HEK293 (cell line): ENCODE measurements around the gene MEIKIN.

ENCODE experiments used
- CTCF ChIA-PET: fragments of 350-600 bp; formaldehyde crosslinking; extraction: SDS; loops from one replicate; lab custom pipeline; 2021; ENCODE audit warnings: antibody characterized with exemption; lab: Yijun Ruan, JAX
- POLR2A ChIA-PET: fragments of 300-600 bp; formaldehyde crosslinking; extraction: SDS; loops from one replicate; lab custom pipeline; 2020; ENCODE audit warnings: antibody characterized with exemption, inconsistent platforms; lab: Yijun Ruan, JAX
- H3K27ac ChIP-seq: fragments of 200-500 bp; sonication (Bioruptor generic); 2 replicates; pipeline ENCODE4 v1.5.1; 2014; ENCODE audit warnings: low read depth, low read length, control low read depth, inconsistent platforms; ENCODE audit errors: extremely low read depth
- H3K36me3 ChIP-seq, 2 experiments: fragments of 200-500 bp in 1 of 2; sonication (Bioruptor generic) in 1 of 2; 1 replicate in 1 of 2; 2 replicates in 1 of 2; pipeline ENCODE4 v1.5.1; 2014 to 2017; ENCODE audit warnings: inconsistent platforms in 2 of 2, low read length in 2 of 2; ENCODE audit not compliant: control insufficient read depth in 2 of 2, insufficient read depth in 1 of 2
- H3K4me1 ChIP-seq: fragments of 200-500 bp; sonication (Bioruptor generic); 2 replicates; pipeline ENCODE4 v1.5.1; 2014; ENCODE audit warnings: mild to moderate bottlenecking, low read length, inconsistent platforms; ENCODE audit not compliant: control insufficient read depth, insufficient read depth
- H3K4me3 ChIP-seq: 2 replicates; pipeline ENCODE4 v1.5.1; 2011; ENCODE audit warnings: low read depth, mild to moderate bottlenecking, control low read depth, low read length, moderate library complexity
- H3K9me3 ChIP-seq: fragments of 200-500 bp; sonication (Bioruptor generic); 2 replicates; pipeline ENCODE4 v1.5.1; 2014; ENCODE audit warnings: low read depth, low read length, inconsistent platforms; ENCODE audit not compliant: control insufficient read depth, insufficient read depth
- GLIS1 ChIP-seq: fragments of 450-650 bp; formaldehyde crosslinking; IDR thresholded peaks from 2 replicates; pipeline ENCODE4 v1.5.1; 2016; ENCODE audit warnings: missing biosample characterization, missing genetic modification characterization
- IKZF3 ChIP-seq: fragments of 450-650 bp; IDR thresholded peaks from 2 replicates; pipeline ENCODE4 v1.5.0; 2018; ENCODE audit warnings: missing biosample characterization, mild to moderate bottlenecking, missing genetic modification characterization, moderate library complexity
- KLF1 ChIP-seq: fragments of 450-650 bp; formaldehyde crosslinking; IDR thresholded peaks from 2 replicates; pipeline ENCODE4 v1.5.1; 2016; ENCODE audit warnings: missing biosample characterization, missing genetic modification characterization
- PATZ1 ChIP-seq: fragments of 450-650 bp; formaldehyde crosslinking; IDR thresholded peaks from 2 replicates; pipeline ENCODE4 v1.5.1; 2016; ENCODE audit warnings: missing biosample characterization, missing genetic modification characterization
- RBAK ChIP-seq: fragments of 450-650 bp; formaldehyde crosslinking; IDR thresholded peaks from 2 replicates; pipeline ENCODE4 v1.5.1; 2016; ENCODE audit warnings: missing biosample characterization, missing genetic modification characterization
- SETDB1 ChIP-seq: IDR thresholded peaks from one replicate; pipeline ENCODE4 v1.6.1; 2017; ENCODE audit warnings: mild to moderate bottlenecking, low read length, moderate library complexity, mixed read lengths; ENCODE audit not compliant: insufficient read length
- TRIM28 ChIP-seq: IDR thresholded peaks from 2 replicates; pipeline ENCODE4 v1.6.1; 2011; ENCODE audit warnings: low read length, control low read depth, borderline replicate concordance
- ZBTB6 ChIP-seq: fragments of 450-650 bp; formaldehyde crosslinking; IDR thresholded peaks from 2 replicates; pipeline ENCODE4 v1.5.1; 2017; ENCODE audit warnings: missing biosample characterization, missing genetic modification characterization
- ZFP69B ChIP-seq: fragments of 450-650 bp; formaldehyde crosslinking; IDR thresholded peaks from 2 replicates; pipeline ENCODE4 v1.5.1; 2016; ENCODE audit warnings: missing biosample characterization, missing genetic modification characterization
- ZNF138 ChIP-seq: fragments of 450-650 bp; formaldehyde crosslinking; IDR thresholded peaks from 2 replicates; pipeline ENCODE4 v1.5.1; 2016; ENCODE audit warnings: missing biosample characterization, missing genetic modification characterization, borderline replicate concordance
- ZNF16 ChIP-seq: fragments of 450-650 bp; formaldehyde crosslinking; IDR thresholded peaks from 2 replicates; pipeline ENCODE4 v1.5.1; 2016; ENCODE audit warnings: low read depth, missing biosample characterization, missing genetic modification characterization
- ZNF202 ChIP-seq: fragments of 450-650 bp; formaldehyde crosslinking; IDR thresholded peaks from 2 replicates; pipeline ENCODE4 v1.5.1; 2016; ENCODE audit warnings: missing biosample characterization, missing genetic modification characterization, borderline replicate concordance
- ZNF214 ChIP-seq: fragments of 450-650 bp; formaldehyde crosslinking; IDR thresholded peaks from 2 replicates; pipeline ENCODE4 v1.5.1; 2017; ENCODE audit warnings: missing biosample characterization, mild to moderate bottlenecking, missing genetic modification characterization, borderline replicate concordance
- ZNF221 ChIP-seq: fragments of 450-650 bp; formaldehyde crosslinking; IDR thresholded peaks from 2 replicates; pipeline ENCODE4 v1.5.1; 2017; ENCODE audit warnings: missing biosample characterization, missing genetic modification characterization, borderline replicate concordance
- ZNF23 ChIP-seq: fragments of 450-650 bp; formaldehyde crosslinking; IDR thresholded peaks from 2 replicates; pipeline ENCODE4 v1.5.1; 2016; ENCODE audit warnings: missing biosample characterization, missing genetic modification characterization, borderline replicate concordance
- ZNF239 ChIP-seq: fragments of 450-650 bp; formaldehyde crosslinking; IDR thresholded peaks from 2 replicates; pipeline ENCODE4 v1.5.1; 2016; ENCODE audit warnings: missing biosample characterization, missing genetic modification characterization
- ZNF302 ChIP-seq: fragments of 450-650 bp; formaldehyde crosslinking; IDR thresholded peaks from 2 replicates; pipeline ENCODE4 v1.5.1; 2016; ENCODE audit warnings: missing biosample characterization, missing genetic modification characterization, low read depth
- ZNF324 ChIP-seq: fragments of 450-650 bp; formaldehyde crosslinking; IDR thresholded peaks from 2 replicates; pipeline ENCODE4 v1.5.1; 2016; ENCODE audit warnings: missing biosample characterization, missing genetic modification characterization
- ZNF514 ChIP-seq: fragments of 450-650 bp; formaldehyde crosslinking; IDR thresholded peaks from 2 replicates; pipeline ENCODE4 v1.5.1; 2016; ENCODE audit warnings: missing biosample characterization, missing genetic modification characterization
- ZNF560 ChIP-seq: fragments of 450-650 bp; formaldehyde crosslinking; IDR thresholded peaks from 2 replicates; pipeline ENCODE4 v1.5.1; 2017; ENCODE audit warnings: missing biosample characterization, missing genetic modification characterization, borderline replicate concordance
- ZNF645 ChIP-seq: fragments of 450-650 bp; formaldehyde crosslinking; IDR thresholded peaks from 2 replicates; pipeline ENCODE4; 2016; ENCODE audit warnings: missing biosample characterization, missing genetic modification characterization
- ZNF707 ChIP-seq: fragments of 450-650 bp; formaldehyde crosslinking; IDR thresholded peaks from 2 replicates; pipeline ENCODE4 v1.5.1; 2016; ENCODE audit warnings: missing biosample characterization, missing genetic modification characterization
- ZNF768 ChIP-seq: fragments of 450-650 bp; formaldehyde crosslinking; IDR thresholded peaks from 2 replicates; pipeline ENCODE4 v1.5.1; 2018; ENCODE audit warnings: missing biosample characterization, mild to moderate bottlenecking, missing genetic modification characterization
- ZSCAN23 ChIP-seq: fragments of 450-650 bp; formaldehyde crosslinking; IDR thresholded peaks from 2 replicates; pipeline ENCODE4 v1.5.1; 2016; ENCODE audit warnings: missing biosample characterization, missing genetic modification characterization
- TF ChIP-seq, protein P1 (sequence below): fragments of 450-650 bp; formaldehyde crosslinking; IDR thresholded peaks from 2 replicates; pipeline ENCODE4 v1.5.1; 2016; ENCODE audit warnings: missing biosample characterization, missing genetic modification characterization
- TF ChIP-seq, protein P2 (sequence below): fragments of 450-650 bp; formaldehyde crosslinking; IDR thresholded peaks from 2 replicates; pipeline ENCODE4 v1.5.1; 2016; ENCODE audit warnings: missing biosample characterization, missing genetic modification characterization

Gene MEIKIN

GRCh38 chr5:131983244-131983771 lies 37.8 kb upstream of the MEIKIN start:
- no peaks in the 10 kb centered on the region for H3K36me3 ChIP-seq
- TF ChIP-seq, protein P1, sequence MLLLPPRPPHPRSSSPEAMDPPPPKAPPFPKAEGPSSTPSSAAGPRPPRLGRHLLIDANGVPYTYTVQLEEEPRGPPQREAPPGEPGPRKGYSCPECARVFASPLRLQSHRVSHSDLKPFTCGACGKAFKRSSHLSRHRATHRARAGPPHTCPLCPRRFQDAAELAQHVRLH (tag by site-specific recombination) = no peak
- TF ChIP-seq ZNF707 (tag by site-specific recombination) (no peak), PATZ1 (tag by site-specific recombination) (no peak), SETDB1 (no peak), ZNF202 (tag by site-specific recombination) (no peak), TRIM28 (no peak), ZNF23 (tag by site-specific recombination) (no peak), ZBTB6 (tag by site-specific recombination) (no peak), ZNF221 (tag by site-specific recombination) (no peak), ZNF514 (tag by site-specific recombination) (no peak), ZNF324 (tag by site-specific recombination) (no peak), IKZF3 (tag by site-specific recombination) (no peak), ZNF214 (no peak), ZNF768 (tag by site-specific recombination) (no peak)
- ChIA-PET POLR2A (no interaction called here), CTCF (interaction anchor here (1.2 kb wide), 1 partner anchor 394 kb away, joined by 3 read pairs; no protein-coding TSS in a partner anchor)
- H3K4me3 ChIP-seq = no peak overlapping the region
- H3K27ac ChIP-seq = no peak overlapping the region
- no peaks in the 10 kb centered on the region for H3K4me1 ChIP-seq
- no peaks in the 10 kb centered on the region for H3K9me3 ChIP-seq

DNA sequence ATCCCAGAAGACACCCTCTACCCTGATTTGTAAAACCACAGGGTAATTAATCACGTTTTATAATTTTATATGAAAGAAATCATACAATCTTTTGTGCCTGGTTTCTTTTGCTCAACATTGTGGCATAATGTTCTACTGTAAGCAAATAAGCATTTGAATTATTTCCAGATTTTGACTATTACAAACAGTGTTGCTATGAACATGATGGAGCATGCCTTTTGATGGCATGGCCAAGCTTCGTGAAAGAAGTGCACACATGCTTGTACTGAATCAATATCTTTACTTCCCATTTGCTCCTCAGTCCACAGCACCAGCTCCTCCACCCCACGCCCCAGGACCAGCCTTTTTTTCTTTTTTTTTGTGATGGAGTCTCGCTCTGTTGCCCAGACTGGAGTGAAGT lies 36.1 kb upstream of the MEIKIN start:
- no peaks in the 10 kb centered on the region for H3K9me3 ChIP-seq
- no peak overlapping the region for H3K4me3 ChIP-seq
- no peak overlapping the region for H3K27ac ChIP-seq
- H3K36me3 ChIP-seq = no peaks in the 10 kb centered on the region
- CTCF ChIA-PET = interaction anchor here (1.0 kb wide), 1 partner anchor 15 kb away, joined by 3 read pairs; no protein-coding TSS in a partner anchor
- H3K4me1 ChIP-seq = no peaks in the 10 kb centered on the region
- POLR2A ChIA-PET = interaction anchor here (0.6 to 0.7 kb wide), 2 partner anchors 39 to 185 kb away, joined by 3 to 6 read pairs; no protein-coding TSS in a partner anchor
- no peak for TF ChIP-seq ZNF302 (tag by site-specific recombination)
- TF ChIP-seq ZSCAN23 (tag by site-specific recombination) = no peak
- TF ChIP-seq GLIS1 (tag by site-specific recombination) = no peak
- TF ChIP-seq ZNF16 = no peak
- no peak for TF ChIP-seq ZNF560 (tag by site-specific recombination)
- TF ChIP-seq RBAK = no peak
- TF ChIP-seq ZFP69B (tag by site-specific recombination) = no peak
- TF ChIP-seq, protein P2, sequence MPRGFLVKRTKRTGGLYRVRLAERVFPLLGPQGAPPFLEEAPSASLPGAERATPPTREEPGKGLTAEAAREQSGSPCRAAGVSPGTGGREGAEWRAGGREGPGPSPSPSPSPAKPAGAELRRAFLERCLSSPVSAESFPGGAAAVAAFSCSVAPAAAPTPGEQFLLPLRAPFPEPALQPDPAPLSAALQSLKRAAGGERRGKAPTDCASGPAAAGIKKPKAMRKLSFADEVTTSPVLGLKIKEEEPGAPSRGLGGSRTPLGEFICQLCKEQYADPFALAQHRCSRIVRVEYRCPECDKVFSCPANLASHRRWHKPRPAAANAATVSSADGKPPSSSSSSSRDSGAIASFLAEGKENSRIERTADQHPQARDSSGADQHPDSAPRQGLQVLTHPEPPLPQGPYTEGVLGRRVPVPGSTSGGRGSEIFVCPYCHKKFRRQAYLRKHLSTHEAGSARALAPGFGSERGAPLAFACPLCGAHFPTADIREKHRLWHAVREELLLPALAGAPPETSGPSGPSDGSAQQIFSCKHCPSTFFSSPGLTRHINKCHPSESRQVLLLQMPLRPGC = no peak
- TF ChIP-seq ZNF239 (tag by site-specific recombination) = no peak
- TF ChIP-seq ZNF645 (tag by site-specific recombination) = no peak
- no peak for TF ChIP-seq KLF1 (tag by site-specific recombination)
- TF ChIP-seq ZNF138 (tag by site-specific recombination) = no peak
- no peak for TF ChIP-seq ZNF202 (tag by site-specific recombination)
